Endothelial cell of umbilical vein (primary cell): ENCODE results near the gene CD200. TPM values are rescaled to one million over a fixed set of nuclear protein-coding genes. Genes with fewer than 3 reads are reported as not detected.

Experiments used
- BruUV-seq: library from RNA; stranded (reverse); fragments of 400-500 nt; replicated peaks from 2 replicates; lab custom pipeline; 2021; lab: Mats Ljungman, UMichigan
- CTCF ChIA-PET: fragments of 300-600, 350-600 bp; sonication (Branson Sonifier 250); formaldehyde crosslinking; loops from one replicate; lab custom pipeline; 2021; ENCODE audit warnings: antibody characterized with exemption, inconsistent platforms; lab: Charles Lee
- POLR2A ChIA-PET: fragments of 300-600, 350-600 bp; sonication (Branson Sonifier 250); formaldehyde crosslinking; loops from one replicate; lab custom pipeline; 2021; ENCODE audit warnings: antibody characterized with exemption, inconsistent platforms; lab: Charles Lee
- DNase-seq: peaks from one replicate; pipeline ENCODE4 v3.0.0-alpha.2; 2011; ENCODE audit warnings: low read depth, low spot score
- FAIRE-seq: peaks from 2 replicates; lab custom pipeline; 2011; peaks lifted over from hg19 to GRCh38; lab: Jason Lieb, UNC
- H2AFZ ChIP-seq: 2 replicates; pipeline ENCODE4 v1.6.0; 2012; ENCODE audit warnings: low read depth, low read length, control low read depth, inconsistent platforms
- H3K27ac ChIP-seq: 2 replicates; pipeline ENCODE4 v1.5.1; 2011; ENCODE audit warnings: low read depth, mild to moderate bottlenecking, control low read depth, low read length, moderate library complexity; ENCODE audit not compliant: insufficient read depth
- H3K27me3 ChIP-seq, 2 experiments: 2 replicates each; pipeline versions ENCODE4 v1.6.0 to v1.6.1; 2011; ENCODE audit warnings: low read length in 2 of 2, mixed read lengths in 1 of 2; ENCODE audit not compliant: control insufficient read depth in 2 of 2, insufficient read depth in 2 of 2
- H3K36me3 ChIP-seq, 2 experiments: 2 replicates in 1 of 2; 3 replicates in 1 of 2; pipeline ENCODE4 v1.5.1; 2011; ENCODE audit warnings: low read length in 2 of 2, mild to moderate bottlenecking in 1 of 2, moderate library complexity in 1 of 2; ENCODE audit not compliant: control insufficient read depth in 2 of 2, insufficient read depth in 2 of 2; ENCODE audit errors: extremely low read depth in 1 of 2
- H3K4me1 ChIP-seq: 3 replicates; pipeline ENCODE4 v1.5.1; 2011; ENCODE audit warnings: mild to moderate bottlenecking, low read length; ENCODE audit not compliant: control insufficient read depth, insufficient read depth; ENCODE audit errors: extremely low read depth
- H3K4me2 ChIP-seq: 2 replicates; pipeline ENCODE4 v1.6.1; 2011; ENCODE audit warnings: low read length, control low read depth, mixed read lengths; ENCODE audit not compliant: insufficient read depth
- H3K4me3 ChIP-seq, 3 experiments: fragments of 200-600 bp in 1 of 3; sonication (generic), shearing (Covaris generic) in 1 of 3; replicated peaks in 1 of 3; 2 replicates each; pipeline ENCODE4 v1.5.1; 2011 to 2016; ENCODE audit warnings: control low read depth in 3 of 3, low read length in 3 of 3, mild to moderate bottlenecking in 2 of 3, inconsistent platforms in 1 of 3, low read depth in 1 of 3, moderate library complexity in 1 of 3; ENCODE audit not compliant: insufficient read depth in 1 of 3
- H3K79me2 ChIP-seq: 2 replicates; pipeline ENCODE4 v1.6.0; 2012; ENCODE audit warnings: low read length, inconsistent platforms; ENCODE audit not compliant: control insufficient read depth, insufficient read depth
- H3K9ac ChIP-seq: replicated peaks from 2 replicates; pipeline ENCODE3; 2011; ENCODE audit warnings: low read length, control low read depth; ENCODE audit not compliant: insufficient read depth; ENCODE audit errors: extremely low read depth
- H3K9me1 ChIP-seq: replicated peaks from 3 replicates; pipeline ENCODE4 v1.6.0; 2011; ENCODE audit warnings: mild to moderate bottlenecking, low read length; ENCODE audit not compliant: control insufficient read depth, insufficient read depth; ENCODE audit errors: extremely low read depth
- H3K9me3 ChIP-seq: replicated peaks from 2 replicates; pipeline ENCODE4 v1.5.1; 2012; ENCODE audit warnings: low read length, inconsistent platforms; ENCODE audit not compliant: control insufficient read depth, insufficient read depth
- H4K20me1 ChIP-seq: replicated peaks from 2 replicates; pipeline ENCODE3; 2011; ENCODE audit warnings: mild to moderate bottlenecking, low read length; ENCODE audit not compliant: control insufficient read depth, insufficient read depth; ENCODE audit errors: extremely low read depth
- CTCF ChIP-seq, 2 donors: IDR thresholded peaks; 1 replicate in 1 of 2; 2 replicates in 1 of 2; pipeline ENCODE4 v1.5.1; 2011; ENCODE audit warnings: low read length in 2 of 2, mild to moderate bottlenecking in 2 of 2, moderate library complexity in 2 of 2, control low read depth in 1 of 2, inconsistent platforms in 1 of 2, low read depth in 1 of 2; ENCODE audit not compliant: insufficient read depth in 1 of 2; ENCODE audit errors: extremely low read depth in 1 of 2
- EZH2 ChIP-seq: IDR thresholded peaks from 2 replicates; pipeline ENCODE4 v1.6.1; 2012; ENCODE audit warnings: borderline replicate concordance, low read depth, mild to moderate bottlenecking, moderate library complexity, low read length, inconsistent platforms; ENCODE audit not compliant: severe bottlenecking
- FOS ChIP-seq: IDR thresholded peaks from 2 replicates; pipeline ENCODE4 v1.6.1; 2011; ENCODE audit warnings: mild to moderate bottlenecking, low read length, moderate library complexity, borderline replicate concordance; ENCODE audit not compliant: insufficient read depth
- GATA2 ChIP-seq: IDR thresholded peaks from 2 replicates; pipeline ENCODE4 v1.7.0; 2011; ENCODE audit warnings: low read depth, mild to moderate bottlenecking, moderate library complexity, mixed read lengths, low read length; ENCODE audit not compliant: insufficient read length, insufficient read depth
- JUN ChIP-seq: IDR thresholded peaks from 2 replicates; pipeline ENCODE4 v1.6.1; 2011; ENCODE audit warnings: borderline replicate concordance, low read depth; ENCODE audit not compliant: insufficient read length, insufficient read depth
- MAX ChIP-seq: IDR thresholded peaks from 2 replicates; pipeline ENCODE4 v1.6.1; 2011; ENCODE audit not compliant: insufficient read depth, insufficient read length
- MYC ChIP-seq: IDR thresholded peaks from one replicate; pipeline ENCODE4 v1.6.1; 2011; ENCODE audit warnings: mild to moderate bottlenecking, low read depth, low read length
- POLR2A ChIP-seq: IDR thresholded peaks from 2 replicates; pipeline ENCODE4 v1.6.1; 2012; ENCODE audit warnings: low read depth, mild to moderate bottlenecking, control low read depth, low read length
- POLR2AphosphoS5 ChIP-seq: IDR thresholded peaks from 2 replicates; pipeline ENCODE4 v1.6.1; 2012; ENCODE audit warnings: low read depth, mild to moderate bottlenecking, control low read depth, low read length, moderate library complexity; ENCODE audit not compliant: insufficient read depth
- dilution Hi-C: fragments of 300-500 bp; cut with MboI; formaldehyde crosslinking; loops from one replicate; pipeline ENCODE4 v1.15.0; 2019; ENCODE audit warnings: low sequenced_read_pairs; ENCODE audit not compliant: extremely low pct_ligation_motif_present
- intact Hi-C: fragments of 100-400 bp; cut with micrococcal nuclease; formaldehyde crosslinking; loops from one replicate; pipeline ENCODE4 v1.10.0; 2022
- polyA plus RNA-seq, 4 experiments: library from polyadenylated mRNA; depleted of rRNA in 3 of 4; stranded (reverse) in 3 of 4; unstranded in 1 of 4; fragments of >200 nt; gene quantifications; 2 replicates each; pipeline versions ENCODE4 v1.2.1 to v1.2.3, GENCODE V29; 2011 to 2012; ENCODE audit warnings: missing spikeins in 1 of 4
- total RNA-seq: library from RNA; stranded (reverse); gene quantifications from 2 replicates; pipeline ENCODE4 v1.2.3, GENCODE V29; 2021

The CD200 gene
- total and polyA plus RNA-seq, 2 donors (not counting 3 experiments of a cell fraction or from before 2014, with no cell fraction given) = 8.1 to 8.2 TPM

GRCh38 chr3:112379020-112379690, 46.2 kb downstream of the CD200 start:
- intact Hi-C loops = no loop called here
- H2AFZ ChIP-seq = no peak overlapping the region
- no peaks in the 10 kb centered on the region for H4K20me1 ChIP-seq
- no peaks in the 10 kb centered on the region for H3K36me3 ChIP-seq
- H3K27me3 ChIP-seq = no peaks in the 10 kb centered on the region
- FAIRE-seq = no peak
- TF ChIP-seq MAX (no peak), CTCF (IDR thresholded peaks at IDR 0.05; ENCODE audit: extremely low read depth in 1 of 2, insufficient read depth in 1 of 2, low read depth in 1 of 2, low read length in 2 of 2) (no peak), POLR2A (no peak), FOS (no peak), POLR2AphosphoS5 (no peak), EZH2 (no peak), GATA2 (no peak), JUN (no peak), MYC (no peak)
- no peak overlapping the region for H3K9ac ChIP-seq
- dilution Hi-C loops = no loop called here
- DNase-seq = no peak
- BruUV-seq = no TSS peak
- CTCF ChIA-PET = no interaction called here
- H3K9me3 ChIP-seq = no peaks in the 10 kb centered on the region
- no peak overlapping the region for H3K4me3 ChIP-seq
- H3K4me1 ChIP-seq = peaks cover 20% of the 10 kb centered on the region
- no peak overlapping the region for H3K27ac ChIP-seq
- no peaks in the 10 kb centered on the region for H3K79me2 ChIP-seq
- POLR2A ChIA-PET = no interaction called here
- no peak overlapping the region for H3K4me2 ChIP-seq
- H3K9me1 ChIP-seq = no peaks in the 10 kb centered on the region
